GM21529 (cell line): Measurements from ENCODE around the gene NBEA.
"Not testable (repeated sequence)": the region's sequence is repeated elsewhere in the genome, so short reads cannot be mapped to it uniquely, and the experiment has no call there.

Experiments used
- ATAC-seq: cut with Tn5 transposase; IDR thresholded peaks from one replicate; pipeline ENCODE4 v1.9.1; 2021; ENCODE audit not compliant: unreplicated experiment

Gene NBEA

GRCh38 chr13:34941835-34942731, at the start of gene NBEA:
NBEA (plus strand) TSS chr13:34942270; CDS start chr13:34942821, 551 bp downstream.
- peak; percentile 76 for ATAC-seq

GRCh38 chr13:34894756-34895155, 47.3 kb upstream of the NBEA start:
- no peak for ATAC-seq

DNA sequence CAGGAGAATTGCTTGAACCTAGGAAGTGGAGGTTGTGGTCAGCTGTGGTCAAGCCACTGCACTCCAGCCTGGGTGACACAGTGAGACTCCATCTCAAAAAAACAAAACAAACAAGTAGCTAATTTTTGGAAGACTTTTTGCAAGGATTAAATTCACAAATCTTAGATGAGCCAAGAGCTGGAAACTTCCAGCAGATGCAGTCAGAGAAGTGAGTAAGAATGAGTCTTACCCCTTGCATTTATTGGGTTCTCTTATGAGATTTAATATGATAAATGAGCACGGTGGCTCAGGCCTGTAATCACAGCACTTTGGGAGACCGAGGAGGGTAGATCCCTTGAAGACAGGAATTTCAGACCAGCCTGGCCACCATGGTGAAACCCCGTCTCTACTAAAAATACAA, 44.9 kb upstream of the NBEA start:
- ATAC-seq: no peak

DNA sequence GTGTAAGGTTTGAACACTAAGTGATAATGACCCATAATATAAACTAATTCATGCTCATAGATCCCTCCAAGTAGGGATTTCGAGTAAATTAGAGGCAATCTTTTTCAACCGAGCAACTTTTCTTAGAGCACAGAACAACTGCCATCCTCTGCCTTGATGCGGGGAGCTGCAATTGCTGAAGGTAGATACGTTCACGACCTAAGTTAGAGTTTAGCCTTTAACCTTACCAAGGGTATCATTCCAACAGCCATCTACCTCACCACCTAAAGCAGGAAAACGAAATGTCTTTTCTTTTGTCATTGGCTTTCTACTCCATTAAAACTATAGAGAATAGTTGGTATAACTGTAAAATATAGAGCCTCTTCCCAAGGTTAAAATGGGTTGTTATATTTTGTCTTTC, 42.2 kb upstream of the NBEA start:
- no peak for ATAC-seq

DNA sequence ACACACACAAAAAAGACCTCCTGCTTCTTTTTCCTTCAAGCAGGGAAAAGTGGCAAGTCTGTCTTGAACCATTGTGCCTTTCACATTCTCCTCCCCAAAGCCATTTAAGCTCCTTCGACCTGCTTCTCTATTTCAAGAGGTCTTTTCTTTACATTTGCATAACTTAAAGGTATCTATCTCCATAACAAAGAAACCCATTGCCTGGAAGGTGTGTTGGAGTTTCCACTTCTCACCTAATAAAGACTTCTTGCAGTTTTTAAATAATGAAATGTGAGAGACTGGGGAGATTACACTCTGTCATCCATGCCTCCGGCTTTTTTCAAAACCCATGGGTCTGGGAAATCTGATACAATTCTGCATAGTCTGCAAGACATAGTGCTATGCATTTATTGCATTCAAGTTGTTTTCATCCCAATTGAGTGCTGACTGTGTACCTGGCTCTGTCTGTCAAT, 41.8 kb upstream of the NBEA start:
- no peak for ATAC-seq

- no peak for ATAC-seq
Observed at GRCh38 chr13:34901572-34901971, 40.5 kb upstream of the NBEA start.

DNA sequence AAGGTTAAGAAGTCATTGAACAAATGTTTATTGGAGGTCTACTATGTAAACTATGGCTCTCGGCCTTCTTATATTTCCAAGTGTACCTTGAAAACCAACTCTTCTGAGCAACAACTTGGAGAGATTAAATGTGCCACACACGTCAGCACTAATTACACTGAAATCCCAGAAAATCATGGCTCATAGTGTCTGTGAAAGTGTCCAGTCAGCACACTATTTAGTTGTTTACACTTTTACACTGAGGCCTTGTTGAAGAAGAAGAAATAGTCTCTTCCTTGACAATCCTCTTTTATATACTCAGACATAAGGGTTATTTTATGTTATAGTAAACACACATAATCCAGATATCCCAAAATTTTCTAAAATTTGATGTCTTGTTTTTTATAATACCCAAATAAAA, 30.9 kb upstream of the NBEA start:
- no peak for ATAC-seq

- no peak for ATAC-seq
Observed at GRCh38 chr13:34913040-34913439, 29.0 kb upstream of the NBEA start.

- ATAC-seq: no peak
Observed at GRCh38 chr13:34914416-34914815, 27.7 kb upstream of the NBEA start.

DNA sequence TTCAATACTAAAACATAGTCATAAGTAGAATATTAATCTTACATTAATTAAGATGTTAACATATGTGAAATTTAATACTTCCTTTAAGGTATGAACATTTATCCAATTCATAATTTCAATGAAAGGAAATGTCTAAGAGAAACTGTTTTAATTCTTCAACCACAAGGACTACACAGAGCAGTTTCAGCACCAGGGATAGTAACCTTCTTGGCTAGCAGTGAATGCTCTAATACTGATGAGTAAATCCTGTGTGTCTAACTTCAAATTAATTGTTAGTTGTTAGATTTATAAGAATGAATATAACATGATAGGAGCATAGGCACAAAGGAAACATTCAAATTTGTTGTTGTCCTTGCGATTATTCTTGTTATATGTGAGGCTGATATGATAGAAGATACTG, 15.6 kb upstream of the NBEA start:
- no peak for ATAC-seq

- ATAC-seq: not testable (repeated sequence)
Observed at GRCh38 chr13:34928676-34929075, 13.4 kb upstream of the NBEA start.

DNA sequence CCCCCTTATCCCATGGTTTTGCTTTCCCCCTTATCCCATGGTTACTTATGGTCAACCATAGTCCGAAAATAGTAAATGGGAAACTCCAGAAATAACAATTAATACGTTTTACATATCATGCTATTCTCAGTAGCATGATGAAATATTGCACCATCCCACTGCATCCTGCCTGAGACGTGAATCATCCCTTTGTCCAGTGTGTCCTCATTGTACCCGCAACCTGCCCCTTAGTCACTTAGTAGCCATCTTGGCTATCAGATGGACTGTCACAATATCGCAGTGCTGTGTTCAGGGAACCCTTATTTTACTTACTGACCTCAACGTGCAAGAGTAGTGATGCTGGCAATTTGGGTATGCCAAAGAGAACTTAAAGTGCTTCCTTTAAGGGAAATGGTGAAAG, 10.5 kb upstream of the NBEA start:
- ATAC-seq: no peak

DNA sequence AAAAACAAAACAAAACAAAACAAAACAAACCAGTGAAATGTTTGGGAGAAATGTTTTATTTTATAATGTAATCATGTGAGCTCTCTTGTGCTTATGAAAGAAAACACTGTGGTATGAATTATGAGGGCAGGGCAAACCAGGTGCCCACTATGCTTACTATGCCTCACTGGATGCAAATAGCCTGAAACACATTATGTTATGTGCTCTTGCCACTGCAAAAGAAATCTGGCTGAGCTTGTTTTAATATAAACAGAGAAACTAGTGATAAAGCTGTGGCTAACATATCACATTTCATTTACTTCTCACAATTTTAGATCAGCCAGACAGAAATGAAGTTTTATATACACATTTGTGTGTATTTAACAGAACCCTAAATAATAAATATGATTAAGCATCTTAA, 8.7 kb upstream of the NBEA start:
- ATAC-seq: no peak

DNA sequence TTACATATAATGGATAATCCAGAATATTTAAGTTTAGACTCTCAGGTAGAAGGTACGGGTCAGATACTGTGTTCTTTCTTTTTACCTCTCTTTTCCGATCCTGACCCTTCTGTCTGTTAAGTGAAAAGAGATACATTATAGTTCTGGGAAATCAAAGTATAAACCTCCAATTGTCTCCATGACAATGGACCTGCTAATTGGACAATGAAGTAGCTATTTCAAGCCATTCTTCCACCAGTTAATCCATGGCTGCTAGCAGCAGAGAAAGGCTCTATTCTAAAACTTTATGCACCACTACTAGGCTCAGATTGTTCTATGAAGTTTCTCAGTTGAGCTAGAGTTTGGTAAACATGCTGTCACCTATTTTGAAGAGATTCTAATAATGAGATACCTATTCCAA, 8.3 kb upstream of the NBEA start:
- ATAC-seq: no peak

DNA sequence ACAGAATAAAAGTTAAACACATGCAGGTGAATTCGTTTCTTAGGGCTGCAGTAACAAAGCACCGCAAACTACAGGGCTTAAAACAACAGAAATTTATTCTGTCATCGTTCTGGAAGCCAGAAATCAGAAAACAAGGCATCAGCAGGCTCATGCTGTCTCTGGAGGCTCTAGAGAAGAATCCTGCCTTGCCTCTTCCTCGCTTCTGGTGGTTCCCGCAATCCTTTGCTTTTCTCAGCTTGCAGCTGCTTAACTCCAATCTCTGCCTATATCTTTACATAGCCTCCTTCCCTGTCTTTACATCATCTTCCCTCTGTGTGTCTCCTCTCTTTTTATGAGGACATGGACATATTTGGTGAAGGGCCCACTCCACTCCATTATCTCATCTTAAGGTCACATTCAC, 6.2 kb upstream of the NBEA start:
- no peak for ATAC-seq

GRCh38 chr13:34939771-34940170, 2.3 kb upstream of the NBEA start:
- no peak for ATAC-seq

- no peak for ATAC-seq
Observed at GRCh38 chr13:34941436-34941834, 635 bp upstream of the NBEA start.

GRCh38 chr13:34942732-34943435, 814 bp downstream of the NBEA start:
- ATAC-seq: peak; percentile 13

GRCh38 chr13:34943436-34944273, 1.6 kb downstream of the NBEA start:
- no peak for ATAC-seq

GRCh38 chr13:34944274-34944634, 2.2 kb downstream of the NBEA start:
- ATAC-seq: no peak

- ATAC-seq: peak; percentile 38
Observed at GRCh38 chr13:34944751-34945150, 2.7 kb downstream of the NBEA start.
